ENCODE measurements around the gene CADM3.

The CADM3 gene, protein sequence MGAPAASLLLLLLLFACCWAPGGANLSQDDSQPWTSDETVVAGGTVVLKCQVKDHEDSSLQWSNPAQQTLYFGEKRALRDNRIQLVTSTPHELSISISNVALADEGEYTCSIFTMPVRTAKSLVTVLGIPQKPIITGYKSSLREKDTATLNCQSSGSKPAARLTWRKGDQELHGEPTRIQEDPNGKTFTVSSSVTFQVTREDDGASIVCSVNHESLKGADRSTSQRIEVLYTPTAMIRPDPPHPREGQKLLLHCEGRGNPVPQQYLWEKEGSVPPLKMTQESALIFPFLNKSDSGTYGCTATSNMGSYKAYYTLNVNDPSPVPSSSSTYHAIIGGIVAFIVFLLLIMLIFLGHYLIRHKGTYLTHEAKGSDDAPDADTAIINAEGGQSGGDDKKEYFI

GRCh38 chr1:159171254-159171687, at the start of gene CADM3:
CADM3 (plus strand) TSS chr1:159171615; CDS start chr1:159171766, 151 bp downstream.
- peak; percentile 66 for DNase-seq

DNA sequence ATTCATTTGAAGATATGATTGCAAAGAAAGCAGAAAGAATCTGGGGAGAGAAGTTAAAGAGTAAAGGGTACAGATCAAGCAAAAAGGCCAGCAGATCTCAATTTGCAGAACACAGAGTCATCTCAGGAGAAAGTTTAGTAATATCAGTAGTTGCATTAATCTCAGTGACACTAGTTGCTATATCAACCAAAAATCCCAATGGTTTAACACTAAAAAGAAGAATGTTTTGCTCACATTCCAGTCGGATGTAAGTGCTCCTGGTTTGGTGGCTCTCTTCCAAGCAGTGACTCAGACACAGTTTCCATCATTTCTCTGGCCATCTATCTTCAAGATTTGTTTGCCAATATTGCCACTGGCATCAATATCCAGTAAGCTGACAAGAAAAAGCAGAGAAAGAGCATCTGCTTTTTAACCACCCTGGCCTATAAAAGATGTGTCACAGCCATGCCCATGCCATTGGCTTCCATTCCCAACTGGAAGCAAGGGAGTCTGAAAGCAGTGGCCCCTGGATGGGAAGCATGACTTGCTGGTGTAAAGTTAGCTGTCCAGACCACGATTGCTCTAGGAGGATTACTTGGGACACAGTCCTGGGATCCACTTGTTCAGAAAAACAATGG, 49.3 kb upstream of the CADM3 start:
- no peak for DNase-seq

- DNase-seq = no peak
These were observed 47.8 kb upstream of the CADM3 start for GRCh38 chr1:159123587-159123986.

DNA sequence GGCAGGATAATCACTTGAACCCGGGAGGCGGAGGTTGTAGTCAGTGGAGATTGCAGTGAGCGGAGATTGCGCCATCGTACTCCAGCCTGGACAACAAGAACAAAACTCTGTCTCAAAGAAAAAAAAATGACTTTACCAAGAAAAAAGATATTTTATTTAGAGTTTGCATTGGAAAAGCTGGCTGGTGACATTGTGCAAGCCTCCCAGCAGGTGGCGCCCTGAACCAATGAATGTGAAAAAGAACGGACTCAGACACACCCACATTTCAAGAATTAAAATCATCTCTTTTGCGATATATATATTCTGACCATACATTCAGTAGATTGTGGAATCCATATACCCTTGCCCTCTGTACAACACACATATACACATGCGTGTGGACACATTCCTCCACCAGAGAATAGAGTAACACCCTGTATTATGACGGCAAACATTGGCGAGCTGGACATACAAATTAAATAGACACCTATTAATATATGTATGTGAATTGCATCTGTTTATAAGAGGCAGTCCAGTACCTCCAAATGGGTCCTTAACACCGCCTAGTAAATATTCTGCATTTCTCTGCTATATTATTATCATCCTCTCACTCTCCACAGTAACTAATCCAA, 39.0 kb upstream of the CADM3 start:
- DNase-seq = peak; percentile 64

DNA sequence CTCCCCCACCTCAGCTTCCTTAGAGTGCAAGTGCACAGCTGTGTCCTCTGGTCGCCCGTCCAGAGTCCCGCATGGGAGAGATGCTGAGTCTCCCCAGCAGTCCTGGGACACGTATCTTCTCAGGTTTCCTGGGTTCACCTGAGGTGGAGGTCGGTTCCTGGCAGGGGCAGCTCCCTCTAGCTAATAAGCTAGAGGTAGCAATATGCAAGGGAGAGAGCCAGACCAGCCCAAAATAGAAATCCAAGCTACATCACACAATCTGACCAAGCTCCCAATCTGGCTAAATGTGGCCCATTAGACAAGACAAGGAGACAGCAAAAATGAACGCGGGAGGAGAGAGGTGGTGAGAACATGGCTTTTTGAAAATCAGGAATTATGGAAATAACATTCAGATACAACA, 30.9 kb upstream of the CADM3 start:
- DNase-seq = no peak

GRCh38 chr1:159141584-159142390, 29.6 kb upstream of the CADM3 start:
- DNase-seq = peak; percentile 57

GRCh38 chr1:159142391-159142663, 29.1 kb upstream of the CADM3 start:
- no peak for DNase-seq

- no peak for DNase-seq
These were observed 28.5 kb upstream of the CADM3 start for GRCh38 chr1:159142726-159143510.

- no peak for DNase-seq
These were observed 26.8 kb upstream of the CADM3 start for GRCh38 chr1:159144571-159144970.

GRCh38 chr1:159146980-159147379, 24.4 kb upstream of the CADM3 start:
- no peak for DNase-seq

DNA sequence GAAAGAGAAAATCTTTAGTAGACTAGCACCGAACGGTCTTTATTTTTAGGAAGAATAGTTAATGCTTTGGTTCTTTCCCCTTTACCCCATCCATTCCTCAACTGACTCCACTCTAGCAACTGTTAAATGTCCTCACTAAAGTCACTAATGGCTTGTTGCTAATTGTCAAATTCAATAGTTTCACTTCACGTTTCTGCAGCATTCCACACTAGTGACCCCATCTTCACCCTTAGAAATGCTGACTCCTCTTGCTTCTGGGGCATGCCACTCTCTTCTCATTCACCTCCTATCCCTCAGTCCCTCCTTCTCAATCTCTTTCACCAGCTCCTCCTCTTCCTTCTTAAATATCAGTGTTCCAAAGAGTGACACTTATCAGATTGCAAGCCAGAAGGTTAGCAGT, 19.4 kb upstream of the CADM3 start:
- DNase-seq = no peak

DNA sequence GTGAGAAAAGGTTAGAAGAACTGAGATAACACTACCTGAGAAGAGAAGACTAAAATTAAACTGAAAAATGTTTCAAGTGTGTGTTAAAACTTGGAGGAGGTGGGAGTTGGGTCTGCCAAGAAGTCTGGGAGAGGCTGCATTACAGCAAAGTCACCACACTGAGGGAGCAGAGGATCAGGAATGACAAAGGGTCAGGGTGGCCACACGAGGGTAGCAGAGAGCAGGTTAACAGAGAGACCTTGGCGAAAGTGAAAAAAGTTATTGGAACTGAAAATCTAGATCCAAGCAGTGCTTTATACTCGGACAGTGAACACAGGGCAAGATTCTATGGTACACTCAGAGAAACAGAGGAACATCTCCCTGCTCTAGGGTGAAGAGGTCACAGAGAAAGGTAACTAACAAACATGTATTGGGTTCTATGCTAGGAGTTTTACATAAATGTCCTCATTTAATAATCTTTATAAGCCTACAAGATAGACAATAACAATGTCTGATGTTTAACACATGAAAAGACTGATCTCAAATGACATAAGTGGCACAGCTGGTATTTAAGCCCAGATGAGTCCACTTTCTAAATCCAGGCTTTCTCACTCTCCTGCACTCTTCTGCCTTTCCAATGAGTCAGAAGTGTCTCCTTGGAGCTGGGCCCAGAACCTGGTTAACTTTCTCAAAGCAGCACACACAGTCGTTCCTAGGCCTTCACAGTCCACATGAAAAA, 10.3 kb upstream of the CADM3 start:
- DNase-seq = peak; percentile 85

- no peak for DNase-seq
These were observed 9.7 kb upstream of the CADM3 start for GRCh38 chr1:159161719-159162026.

DNA sequence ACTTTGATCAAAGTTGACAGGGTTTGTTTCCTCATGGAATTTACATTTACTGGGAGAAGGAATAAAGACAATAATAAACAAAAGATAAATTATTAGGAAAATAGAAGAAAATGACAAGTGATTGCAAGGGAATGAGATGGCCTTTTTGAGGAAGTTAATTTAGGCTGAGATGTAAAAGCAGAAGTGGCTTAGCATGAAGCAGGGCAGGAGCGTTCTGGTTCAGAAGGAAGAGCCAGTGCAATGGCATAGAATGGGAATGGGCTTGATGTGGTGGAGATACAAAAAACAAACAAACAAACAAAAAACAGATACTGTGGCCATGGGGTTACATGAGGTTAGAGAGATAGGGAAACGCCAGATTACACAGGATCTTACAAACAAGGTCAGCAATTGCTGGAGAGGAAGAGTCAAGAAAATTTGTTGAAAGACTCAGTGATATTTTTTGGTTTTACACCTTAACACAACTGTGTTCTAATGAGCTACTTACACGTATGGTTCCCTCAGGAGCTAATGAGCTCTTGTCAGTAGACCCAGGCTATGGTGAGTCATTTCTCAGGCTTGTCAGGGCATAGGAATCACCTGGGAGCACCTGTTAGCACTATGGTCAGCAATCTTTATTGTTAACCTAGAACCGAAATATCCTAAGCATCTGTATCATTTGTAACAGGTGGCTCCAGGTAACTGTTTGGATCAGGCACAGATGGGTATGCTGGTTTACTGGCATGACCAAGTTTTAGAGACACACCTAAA, 8.7 kb upstream of the CADM3 start:
- no peak for DNase-seq

- no peak for DNase-seq
These were observed 7.7 kb upstream of the CADM3 start for GRCh38 chr1:159163614-159164228.

GRCh38 chr1:159168043-159168442, 3.4 kb upstream of the CADM3 start:
- no peak for DNase-seq

- peak; percentile 71 for DNase-seq
These were observed 776 bp upstream of the CADM3 start for GRCh38 chr1:159170639-159171038.

GRCh38 chr1:159171688-159172501, 480 bp downstream of the CADM3 start:
- peak; percentile 90 for DNase-seq

DNA sequence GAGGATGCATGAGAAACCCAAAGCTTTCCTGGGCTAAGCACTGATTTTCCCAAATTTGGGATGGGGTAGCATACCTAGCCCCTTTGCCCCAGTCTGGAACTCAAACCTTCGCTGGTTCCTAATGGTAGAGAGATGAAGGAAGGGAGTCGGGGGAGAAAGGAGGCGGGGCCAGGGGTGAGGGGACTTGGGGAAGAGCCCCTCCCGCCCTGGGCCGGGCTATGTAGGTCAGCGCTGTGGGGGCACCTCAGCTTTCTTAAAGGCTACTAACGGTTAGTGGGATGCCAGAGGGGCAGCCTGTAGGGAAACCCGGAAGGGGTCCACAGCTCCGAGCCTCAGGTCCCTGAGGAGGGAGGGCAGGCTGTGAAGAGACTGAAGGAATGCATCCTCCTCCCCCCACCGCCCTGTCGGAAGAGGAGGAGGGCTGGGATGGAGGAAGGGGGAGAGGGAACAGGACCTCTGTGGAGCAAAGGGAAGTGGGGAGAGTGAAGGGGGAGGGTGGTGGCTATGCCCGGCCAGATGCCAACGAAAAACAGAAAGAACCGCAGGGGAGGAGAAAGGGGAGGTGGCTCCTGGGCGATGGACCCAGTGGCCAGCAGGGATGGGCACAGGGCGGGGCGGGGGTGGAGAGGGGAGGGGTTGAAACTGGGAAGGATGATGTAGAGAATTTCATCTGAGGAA, 1.3 kb downstream of the CADM3 start:
- DNase-seq = peak; percentile 68
